CD4-positive, alpha-beta T cell treated with Interleukin-15 for 4 hours (primary cell): ENCODE results near the gene LOXL4.

Source experiments
- DNase-seq: peaks from one replicate; pipeline ENCODE4 v3.0.0-alpha.2; 2020; ENCODE audit warnings: low spot score

LOXL4 gene

GRCh38 chr10:98263088-98263487 lies 4.9 kb downstream of the LOXL4 start:
- no peak for DNase-seq

- no peak for DNase-seq
Measured at GRCh38 chr10:98262571-98262970, 5.4 kb downstream of the LOXL4 start.

DNA sequence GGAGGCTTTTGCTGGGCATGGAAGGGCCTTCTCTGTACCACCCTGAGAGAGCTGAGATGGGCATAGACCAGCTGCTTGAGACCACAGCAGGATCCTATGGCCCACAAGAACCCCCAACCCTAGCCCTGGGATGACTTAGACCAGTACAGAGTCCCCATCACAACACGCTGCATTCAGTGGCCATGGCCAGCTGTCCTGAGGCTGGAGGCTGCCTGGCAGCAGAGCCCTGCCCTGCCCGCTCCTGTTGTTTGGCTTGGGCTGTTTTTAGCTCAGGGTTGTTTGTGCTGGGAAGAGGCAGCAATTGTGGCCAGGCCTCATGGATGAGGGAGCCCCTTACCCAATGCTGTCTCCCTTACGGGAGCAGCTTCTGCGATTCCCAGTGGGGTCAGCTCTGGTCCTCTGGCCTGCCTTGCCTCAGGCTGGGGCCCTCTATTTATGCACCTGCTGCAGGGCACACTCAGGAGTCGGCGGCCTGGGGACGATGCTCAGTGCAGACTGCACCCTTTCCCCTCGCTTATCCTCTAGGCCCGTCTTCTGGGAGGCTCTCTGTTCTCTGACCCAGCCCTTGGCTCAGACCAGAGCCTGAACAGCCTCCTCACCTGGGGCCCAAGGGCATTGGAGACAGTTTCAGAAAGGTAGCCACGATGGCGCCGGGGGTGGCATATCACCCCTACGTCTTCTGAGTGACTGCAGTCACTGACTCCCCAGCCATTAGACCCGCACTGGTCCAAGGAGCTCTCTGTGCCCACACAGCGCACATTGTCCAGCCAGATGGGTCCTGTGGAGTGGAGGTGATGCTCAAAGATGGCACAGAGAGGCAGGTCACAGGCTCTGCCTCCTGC lies 6.3 kb downstream of the LOXL4 start:
- no peak for DNase-seq

DNA sequence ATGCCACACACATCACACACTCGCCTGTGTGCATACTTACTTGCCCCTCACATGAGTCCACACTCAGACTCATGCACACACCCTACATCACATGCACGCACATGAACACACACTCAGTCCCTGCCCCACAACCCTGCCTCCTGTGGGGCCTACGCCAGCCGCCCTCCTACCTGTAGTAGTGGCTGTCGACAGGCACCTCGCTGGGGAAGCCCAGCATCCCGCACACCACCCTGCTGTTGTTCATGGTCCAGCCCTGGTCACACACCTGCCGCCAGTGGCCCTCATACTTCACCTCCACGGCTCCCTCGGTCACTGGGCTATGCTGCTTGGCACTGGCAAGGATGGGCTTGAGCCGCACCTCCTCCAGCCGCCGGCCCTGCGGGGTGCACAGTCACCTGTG lies 7.2 kb downstream of the LOXL4 start:
- DNase-seq = no peak

GRCh38 chr10:98260350-98260749 lies 7.6 kb downstream of the LOXL4 start:
- DNase-seq = no peak

DNA sequence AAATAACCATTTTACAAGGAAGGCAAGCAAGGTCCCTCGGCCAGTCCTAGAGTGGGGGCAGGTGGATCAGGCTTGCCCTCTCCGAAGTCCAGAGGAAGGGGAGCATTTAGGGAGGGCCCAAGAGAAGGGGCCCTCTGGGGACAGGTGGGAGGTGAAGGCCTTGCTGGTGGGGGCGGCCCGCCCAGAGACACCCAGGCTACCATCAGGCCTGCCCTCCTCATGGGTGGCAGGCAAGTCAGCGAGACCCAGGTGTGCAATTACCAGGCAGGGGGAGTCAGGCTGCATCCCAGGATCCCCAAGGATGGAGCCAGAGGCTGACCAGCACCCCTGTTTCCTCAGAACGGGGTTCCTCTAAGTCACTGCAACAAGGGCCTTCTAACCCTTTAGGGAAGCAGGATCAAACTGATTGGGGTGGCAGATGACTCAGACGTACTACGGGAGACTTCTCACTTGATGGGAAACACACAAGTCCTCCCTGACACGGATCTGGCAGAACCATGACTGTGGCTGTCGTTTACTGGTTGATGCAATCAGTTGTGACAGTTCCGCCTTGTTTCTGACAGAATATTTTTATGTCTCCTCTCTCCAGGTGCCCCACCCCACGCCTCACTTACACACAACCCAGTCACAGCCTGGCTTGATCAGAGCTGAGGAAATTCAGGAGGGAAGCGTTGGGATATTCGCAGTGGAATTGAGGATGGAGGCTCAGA lies 8.2 kb downstream of the LOXL4 start:
- DNase-seq = no peak

GRCh38 chr10:98258683-98259454 lies 9.1 kb downstream of the LOXL4 start:
- DNase-seq = no peak

- DNase-seq = no peak
Measured at GRCh38 chr10:98257961-98258360, 10.0 kb downstream of the LOXL4 start.

- DNase-seq = no peak
Measured at GRCh38 chr10:98257198-98257597, 10.8 kb downstream of the LOXL4 start.

GRCh38 chr10:98256692-98257091 lies 11.3 kb downstream of the LOXL4 start:
- no peak for DNase-seq

DNA sequence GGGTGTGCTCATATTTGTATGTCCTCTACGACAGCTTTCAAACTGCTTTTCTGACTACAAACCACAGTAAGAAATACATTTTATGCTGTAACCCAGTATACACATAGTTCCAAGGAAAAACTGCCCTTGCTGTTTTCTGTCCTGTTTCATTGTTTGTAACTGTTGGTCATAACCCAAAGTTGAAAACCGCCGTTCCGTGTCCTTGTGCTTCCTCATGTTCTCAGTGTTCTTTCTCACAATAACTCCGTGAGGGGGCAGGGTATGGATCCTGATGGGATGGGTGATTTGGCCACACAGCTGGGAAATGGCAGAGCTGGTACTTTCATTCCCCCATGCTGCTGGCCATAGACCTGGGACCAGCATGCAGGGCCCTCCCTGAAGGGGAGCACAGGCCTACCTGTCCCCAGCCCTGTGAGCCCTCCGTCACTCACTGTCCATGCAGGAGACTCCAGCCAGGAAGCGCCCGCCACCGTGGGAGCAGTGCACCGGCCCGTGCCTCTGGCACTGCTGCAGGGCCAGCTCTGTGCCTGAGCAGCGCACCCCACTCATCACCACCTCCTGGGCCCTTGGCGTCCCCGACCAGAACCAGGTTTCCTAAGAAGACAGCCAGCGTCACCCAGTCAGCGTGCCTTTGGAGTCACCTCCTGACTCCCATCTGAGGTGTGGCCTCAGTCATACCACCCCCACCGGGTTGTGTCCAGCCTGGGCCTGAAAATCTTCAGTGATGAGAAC lies 12.7 kb downstream of the LOXL4 start:
- no peak for DNase-seq

GRCh38 chr10:98254234-98254974 lies 13.6 kb downstream of the LOXL4 start:
- DNase-seq = no peak

GRCh38 chr10:98253499-98253898 lies 14.5 kb downstream of the LOXL4 start:
- DNase-seq = no peak

DNA sequence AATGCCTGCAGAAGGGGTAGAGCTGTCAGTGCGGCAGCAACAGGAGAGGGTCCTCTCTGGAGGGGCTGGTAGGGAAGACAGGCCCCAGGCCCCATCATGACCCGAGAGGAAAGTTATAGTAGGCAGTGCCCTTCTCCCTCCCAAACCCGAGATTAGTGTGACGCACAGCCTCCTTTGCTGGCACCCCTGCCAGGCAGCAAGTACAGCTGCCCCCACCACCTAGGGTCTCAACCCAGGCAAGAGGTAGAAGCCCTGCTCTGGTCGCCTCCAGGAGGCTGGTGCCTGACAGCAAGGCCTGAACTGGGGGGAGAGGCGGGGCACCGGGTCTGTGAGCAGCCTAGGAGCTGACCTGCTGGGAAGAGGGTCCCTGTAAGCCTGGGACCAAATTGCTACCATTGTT lies 15.5 kb downstream of the LOXL4 start:
- DNase-seq = no peak

- DNase-seq = no peak
Measured at GRCh38 chr10:98251399-98251798, 16.6 kb downstream of the LOXL4 start.

- no peak for DNase-seq
Measured at GRCh38 chr10:98249134-98249533, 18.9 kb downstream of the LOXL4 start.

- no peak for DNase-seq
Measured at GRCh38 chr10:98248018-98248417, 20.0 kb downstream of the LOXL4 start.

DNA sequence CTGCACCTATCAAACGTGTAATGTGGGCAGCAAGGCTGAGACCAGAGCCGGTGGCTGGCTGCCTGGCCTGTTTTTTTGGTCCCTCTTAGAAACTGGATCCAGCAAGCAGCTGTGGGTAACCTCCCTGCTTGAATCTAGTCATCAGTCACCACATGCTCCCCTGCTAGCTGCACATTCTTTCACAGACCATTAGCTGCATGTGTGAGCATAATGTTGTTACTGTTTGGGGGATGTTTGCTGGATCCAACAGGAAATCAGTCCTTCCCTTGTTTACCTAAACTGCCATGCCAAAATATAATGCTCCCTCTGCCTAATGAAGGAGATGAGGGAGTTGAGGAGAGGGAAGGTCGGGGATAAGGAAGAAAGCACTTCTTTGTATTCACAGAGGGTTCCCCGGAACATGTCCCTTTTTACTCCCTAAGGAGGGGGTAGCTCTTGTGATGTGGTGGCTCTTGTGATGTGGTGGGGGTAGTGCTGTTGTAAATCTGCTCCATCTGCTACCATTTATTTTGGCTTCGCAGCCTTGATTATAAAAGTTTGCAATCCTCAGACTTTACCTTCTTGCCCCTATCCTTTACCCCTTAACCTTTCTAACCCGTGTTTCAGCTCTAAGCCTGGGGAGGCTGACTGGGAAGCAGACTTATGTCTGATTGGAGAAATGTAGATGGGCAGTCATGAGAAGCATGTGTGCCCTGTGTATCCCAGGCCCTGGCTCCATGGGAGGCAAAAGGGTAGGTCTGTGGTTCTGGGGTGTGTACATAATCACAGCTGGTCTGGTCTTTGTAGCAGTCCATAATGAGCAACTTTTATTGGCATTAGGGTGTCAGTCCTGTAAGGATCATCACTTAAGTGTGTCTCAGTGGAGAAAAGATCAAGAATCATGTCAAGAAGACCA lies 20.8 kb downstream of the LOXL4 start:
- no peak for DNase-seq

DNA sequence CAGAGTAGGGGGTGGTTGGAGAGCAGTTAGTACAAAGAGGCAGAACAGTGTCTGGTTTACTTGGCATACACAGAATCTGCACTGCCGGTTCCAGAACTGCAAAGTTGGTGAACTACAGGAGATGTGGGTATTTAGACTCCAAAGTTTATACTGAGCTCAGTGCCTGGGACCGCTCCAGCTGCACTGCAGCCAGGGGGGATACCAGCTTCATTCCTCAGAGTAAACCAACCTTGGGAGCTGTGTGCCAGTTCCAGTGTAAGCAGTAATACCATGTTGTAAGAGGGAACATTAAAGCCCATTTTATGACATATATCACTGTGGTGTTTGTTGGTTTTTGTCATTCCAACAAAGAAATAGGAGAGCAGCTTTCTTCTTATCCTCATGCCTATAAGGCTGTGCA lies 23.4 kb downstream of the LOXL4 start:
- no peak for DNase-seq

DNA sequence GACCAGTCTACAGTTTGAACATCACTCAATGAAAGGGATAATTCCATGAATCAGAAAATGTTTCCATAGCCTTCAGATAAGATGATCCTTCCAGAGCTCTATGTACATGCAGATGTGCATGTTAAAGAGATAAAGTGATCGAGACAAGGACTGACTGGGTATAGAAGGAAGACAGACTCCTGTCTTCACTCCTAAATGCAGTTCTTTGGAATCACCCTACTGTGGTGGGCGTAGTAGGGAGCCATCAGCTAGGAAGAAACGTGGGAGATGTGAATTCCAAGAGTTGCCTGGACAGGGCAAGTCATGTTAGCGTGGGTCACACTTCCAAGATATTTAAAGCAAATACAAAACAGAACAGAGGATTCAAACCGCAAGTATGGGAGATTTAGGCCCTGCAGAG lies 23.9 kb downstream of the LOXL4 start:
- DNase-seq = no peak
